ENCODE data around the gene KARS1. TPM values are rescaled to one million over a fixed set of nuclear protein-coding genes. Genes with fewer than 3 reads are reported as not detected.
"Not testable (repeated sequence)": the region's sequence is repeated elsewhere in the genome, so short reads cannot be mapped to it uniquely, and the experiment has no call there.

The KARS1 gene
- total RNA-seq, 1 experiment from 2014 or later: 148 TPM

- no peak for ATAC-seq
- intact Hi-C loops (cut with micrococcal nuclease): no loop called here
Measured at GRCh38 chr16:75593308-75593707, 54.2 kb downstream of the KARS1 start.

GRCh38 chr16:75591927-75592326 lies 55.5 kb downstream of the KARS1 start:
- H3K36me3 ChIP-seq (ENCODE audit: low read depth, low read length); H3K9ac ChIP-seq (ENCODE audit: low read length); H3K9me2 ChIP-seq (replicated peaks; ENCODE audit: low read length); BruUV-seq (replicated peaks); CTCF ChIA-PET; H3K79me2 ChIP-seq (ENCODE audit: low read length); POLR2A ChIA-PET (ENCODE audit: unreplicated experiment); ATAC-seq; H3K27me3 ChIP-seq (ENCODE audit: low read length); H3F3A ChIP-seq (ENCODE audit: low read length, unreplicated experiment); DNase-seq; H3K4me2 ChIP-seq (ENCODE audit: low read length); H4K20me1 ChIP-seq (ENCODE audit: low read length); H3K9me3 ChIP-seq (ENCODE audit: low read length); H3K27ac ChIP-seq (ENCODE audit: low read length); H2AFZ ChIP-seq (ENCODE audit: low read length); H3K4me3 ChIP-seq (ENCODE audit: low read length); intact Hi-C loops (cut with micrococcal nuclease): not testable (repeated sequence)
- H3K4me1 ChIP-seq (ENCODE audit: insufficient read depth, low read length): peaks cover 16% of the 10 kb centered on the region

More at GRCh38 chr16:75593308-75593707, 54.2 kb downstream of the KARS1 start:
- BruUV-seq (replicated peaks): no TSS peak
- TF ChIP-seq EZH2 (IDR thresholded peaks at IDR 0.05; ENCODE audit: low read length, unreplicated experiment) (no peak), CTCF (conservative IDR thresholded peaks at IDR 0.05; ENCODE audit: low read depth, low read length) (no peak), EZH2phosphoT487 (IDR thresholded peaks at IDR 0.05; ENCODE audit: borderline replicate concordance, low read length) (no peak)
- Histone ChIP-seq H3K27me3 (ENCODE audit: low read length) (no peaks in the 10 kb centered on the region), H3K9me3 (ENCODE audit: low read length) (no peaks in the 10 kb centered on the region), H3K4me1 (ENCODE audit: insufficient read depth, low read length) (peaks cover 16% of the 10 kb centered on the region), H3K9me2 (replicated peaks; ENCODE audit: low read length) (no peaks in the 10 kb centered on the region), H3F3A (ENCODE audit: low read length, unreplicated experiment) (no peaks in the 10 kb centered on the region), H3K36me3 (ENCODE audit: low read depth, low read length) (peaks cover 7% of the 10 kb centered on the region; the same call in 1 of the 2 replicates), H3K9ac (ENCODE audit: low read length) (no peak overlapping the region), H3K79me2 (ENCODE audit: low read length) (no peaks in the 10 kb centered on the region), H4K20me1 (ENCODE audit: low read length) (no peaks in the 10 kb centered on the region), H3K4me3 (ENCODE audit: low read length) (no peak overlapping the region), H2AFZ (ENCODE audit: low read length) (no peak overlapping the region), H3K4me2 (ENCODE audit: low read length) (no peak overlapping the region), H3K27ac (ENCODE audit: low read length) (no peak overlapping the region)
- no peak for DNase-seq
- ChIA-PET POLR2A (ENCODE audit: unreplicated experiment) (no interaction called here), CTCF (no interaction called here)

- DNase-seq (no peak), ATAC-seq (no peak)
- BruUV-seq (replicated peaks): no TSS peak
- no peak overlapping the region for H3K4me3 ChIP-seq (ENCODE audit: low read length)
- H3K9me3 ChIP-seq (ENCODE audit: low read length): no peaks in the 10 kb centered on the region
- H2AFZ ChIP-seq (ENCODE audit: low read length): no peak overlapping the region
- H3F3A ChIP-seq (ENCODE audit: low read length, unreplicated experiment): no peaks in the 10 kb centered on the region
- no peaks in the 10 kb centered on the region for H3K36me3 ChIP-seq (ENCODE audit: low read depth, low read length)
- no peaks in the 10 kb centered on the region for H3K9me2 ChIP-seq (replicated peaks; ENCODE audit: low read length)
- no peak overlapping the region for H3K9ac ChIP-seq (ENCODE audit: low read length)
- no peaks in the 10 kb centered on the region for H3K27me3 ChIP-seq (ENCODE audit: low read length)
- peaks cover 16% of the 10 kb centered on the region for H3K4me1 ChIP-seq (ENCODE audit: insufficient read depth, low read length)
- no peak for TF ChIP-seq EZH2phosphoT487 (IDR thresholded peaks at IDR 0.05; ENCODE audit: borderline replicate concordance, low read length)
- no peak for TF ChIP-seq EZH2 (IDR thresholded peaks at IDR 0.05; ENCODE audit: low read length, unreplicated experiment)
- TF ChIP-seq CTCF (conservative IDR thresholded peaks at IDR 0.05; ENCODE audit: low read depth, low read length): no peak
- no peaks in the 10 kb centered on the region for H3K79me2 ChIP-seq (ENCODE audit: low read length)
- ChIA-PET POLR2A (ENCODE audit: unreplicated experiment) (no interaction called here), CTCF (no interaction called here)
- H3K27ac ChIP-seq (ENCODE audit: low read length): no peak overlapping the region
- no peak overlapping the region for H3K4me2 ChIP-seq (ENCODE audit: low read length)
- intact Hi-C loops (cut with micrococcal nuclease): no loop called here
- H4K20me1 ChIP-seq (ENCODE audit: low read length): no peaks in the 10 kb centered on the region
Measured at GRCh38 chr16:75590920-75591843, 56.3 kb downstream of the KARS1 start.
